Measurements from ENCODE around the gene CDCA3.
"Not testable (repeated sequence)": the region's sequence is repeated elsewhere in the genome, so short reads cannot be mapped to it uniquely, and the experiment has no call there.

Gene CDCA3

GRCh38 chr12:6872073-6873048 lies 21.3 kb upstream of the CDCA3 start:
- DNase-seq, result peak; percentile 100

DNA sequence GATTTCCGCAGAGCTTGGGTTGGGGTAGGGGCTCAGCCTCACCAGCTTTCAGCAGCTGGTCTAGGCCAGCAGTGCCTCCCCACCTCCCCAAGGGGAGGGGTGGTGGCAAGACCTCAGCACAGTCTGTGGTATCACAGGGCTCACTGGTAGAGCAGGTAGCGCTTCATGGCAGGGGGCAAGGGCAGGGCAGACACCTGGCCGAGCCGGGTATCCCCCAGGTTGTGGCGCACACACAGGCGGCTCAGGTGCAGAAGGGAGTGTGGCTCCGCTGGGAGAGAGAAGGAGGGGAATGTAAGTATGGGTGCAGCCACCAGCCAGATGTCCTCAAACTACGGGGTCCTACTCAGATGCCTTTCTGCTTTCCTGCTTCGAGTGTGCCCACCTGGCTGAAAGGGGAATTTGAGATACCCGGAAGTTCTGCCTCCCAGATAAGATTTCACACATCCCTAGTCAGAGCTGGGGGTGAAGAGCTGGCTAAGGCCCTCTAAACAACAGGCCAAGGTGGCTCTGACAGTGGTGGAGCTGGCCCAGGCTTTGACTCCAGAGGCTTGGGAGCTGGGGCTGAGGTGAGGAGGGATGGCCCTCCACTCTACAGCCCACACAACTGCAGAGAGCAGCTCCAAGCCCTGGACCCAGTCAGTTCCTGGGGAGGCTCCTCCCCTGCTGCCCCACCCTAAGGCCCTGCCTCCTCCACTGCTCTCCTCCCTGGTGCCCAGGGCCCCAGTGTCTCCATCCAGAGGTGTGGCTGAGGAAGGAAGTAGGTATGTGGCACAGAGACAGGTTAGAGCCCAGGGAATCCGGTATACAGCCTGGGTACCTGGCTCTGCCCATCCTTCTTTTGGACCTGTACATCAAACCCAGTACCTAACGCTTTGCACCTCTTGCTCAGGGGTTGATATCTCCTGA lies 20.2 kb upstream of the CDCA3 start:
- DNase-seq, result peak; percentile 91

- DNase-seq, result not testable (repeated sequence)
Measured at GRCh38 chr12:6870304-6870703, 19.2 kb upstream of the CDCA3 start.

- peak; percentile 98 for DNase-seq
Measured at GRCh38 chr12:6869049-6870021, 18.2 kb upstream of the CDCA3 start.

DNA sequence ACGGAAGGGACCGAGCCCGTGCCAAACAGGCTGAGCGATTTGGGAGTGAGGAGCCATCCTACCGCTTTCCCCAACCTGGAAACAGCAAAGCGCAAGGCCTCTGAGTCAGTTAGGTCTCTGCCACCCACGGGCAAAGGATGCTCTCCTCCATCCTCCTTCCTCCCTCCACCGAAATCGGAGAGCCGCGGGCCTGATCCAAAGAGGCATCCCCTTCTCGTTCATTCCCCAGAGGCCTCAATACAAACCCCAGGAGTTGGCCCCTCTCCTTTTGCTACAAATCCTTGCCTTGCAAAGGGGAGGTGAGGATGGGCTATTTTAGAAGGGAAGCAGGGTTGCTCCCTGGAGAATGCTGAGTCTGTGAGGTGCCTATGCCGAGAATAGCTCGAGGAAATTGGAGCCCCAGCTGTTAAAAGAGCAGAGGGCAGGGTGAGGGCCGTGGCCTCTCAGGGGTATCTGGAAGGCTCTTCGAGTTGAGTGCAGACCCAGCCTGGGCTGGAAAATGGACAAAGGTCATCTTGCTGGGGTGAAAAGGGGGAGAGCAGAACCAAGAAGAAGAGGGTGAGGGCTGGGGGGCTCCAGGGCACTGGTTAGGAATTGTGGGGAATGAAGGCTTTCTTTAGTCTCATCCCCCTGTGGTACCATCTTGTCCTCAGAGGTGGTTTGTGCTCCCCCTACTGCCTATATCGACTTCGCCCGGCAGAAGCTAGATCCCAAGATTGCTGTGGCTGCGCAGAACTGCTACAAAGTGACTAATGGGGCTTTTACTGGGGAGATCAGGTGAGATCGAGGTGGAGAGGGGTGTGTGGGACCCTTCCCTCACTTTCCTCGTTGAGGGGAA lies 17.3 kb upstream of the CDCA3 start:
- DNase-seq, result peak; percentile 89

- DNase-seq, result peak; percentile 100
Measured at GRCh38 chr12:6867413-6868210, 16.5 kb upstream of the CDCA3 start, which contains the start of gene TPI1. TPI1 (plus strand) TSS chr12:6867531; CDS start chr12:6867567, 36 bp downstream.

GRCh38 chr12:6866920-6867412 lies 15.9 kb upstream of the CDCA3 start:
- no peak for DNase-seq

GRCh38 chr12:6866163-6866919 lies 15.3 kb upstream of the CDCA3 start:
- DNase-seq, result no peak

DNA sequence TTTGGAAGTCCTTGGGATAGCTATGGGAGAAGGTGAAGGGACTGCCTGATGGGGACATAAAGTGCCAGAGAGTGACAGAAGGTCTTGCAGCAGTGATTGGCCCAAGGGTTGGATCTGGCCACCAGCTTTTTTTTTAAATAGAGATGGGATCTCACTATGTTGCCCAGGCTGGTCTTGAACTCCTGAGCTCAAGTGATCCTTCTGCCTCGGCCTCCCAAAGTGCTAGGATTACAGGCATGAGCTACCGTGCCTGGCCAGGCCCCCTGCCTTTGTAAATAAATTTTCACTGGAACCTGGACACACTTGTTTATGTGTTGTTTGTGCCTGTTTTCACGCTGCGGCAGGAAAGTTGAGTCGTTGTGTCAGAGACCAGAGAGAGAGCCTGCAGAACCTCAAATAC lies 14.2 kb upstream of the CDCA3 start:
- DNase-seq, result not testable (repeated sequence)

- no peak for DNase-seq
Measured at GRCh38 chr12:6863586-6864321, 12.7 kb upstream of the CDCA3 start.

DNA sequence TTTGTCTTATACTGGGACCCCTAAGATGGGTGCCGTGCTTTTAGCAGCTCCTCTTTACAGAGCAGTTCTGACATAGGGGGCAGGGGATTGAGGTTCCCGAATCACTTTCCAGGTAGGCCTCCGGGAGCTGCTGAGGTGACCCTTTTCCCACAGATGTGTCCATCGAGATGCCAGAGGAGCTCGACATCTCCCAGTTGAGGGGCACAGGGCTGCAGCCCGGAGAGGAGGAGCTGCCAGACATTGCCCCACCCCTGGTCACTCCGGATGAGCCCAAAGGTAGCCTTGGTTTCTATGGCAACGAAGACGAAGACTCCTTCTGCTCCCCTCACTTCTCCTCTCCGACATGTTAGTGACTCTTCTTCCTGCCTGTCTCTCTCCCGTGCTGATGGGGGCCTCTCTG lies 11.9 kb upstream of the CDCA3 start:
- DNase-seq, result no peak

DNA sequence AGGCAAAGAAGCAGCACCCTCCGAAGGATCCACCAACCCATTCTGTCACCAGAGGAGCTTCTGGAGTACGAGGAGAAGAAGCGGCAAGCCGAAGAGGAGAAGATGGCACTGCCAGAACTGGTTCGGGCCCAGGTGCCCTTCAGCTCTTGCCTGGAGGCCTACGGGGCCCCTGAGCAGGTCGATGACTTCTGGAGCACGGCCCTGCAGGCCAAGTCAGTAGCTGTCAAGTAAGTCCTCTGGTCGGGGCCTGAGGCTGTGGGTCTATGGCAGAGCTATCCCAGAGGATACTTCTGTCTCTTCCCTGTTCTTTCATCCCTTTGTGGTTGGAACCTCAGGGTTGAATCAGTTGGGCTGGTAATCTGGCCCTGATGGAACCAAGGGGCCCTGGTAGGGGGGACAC lies 10.3 kb upstream of the CDCA3 start:
- DNase-seq, result no peak

DNA sequence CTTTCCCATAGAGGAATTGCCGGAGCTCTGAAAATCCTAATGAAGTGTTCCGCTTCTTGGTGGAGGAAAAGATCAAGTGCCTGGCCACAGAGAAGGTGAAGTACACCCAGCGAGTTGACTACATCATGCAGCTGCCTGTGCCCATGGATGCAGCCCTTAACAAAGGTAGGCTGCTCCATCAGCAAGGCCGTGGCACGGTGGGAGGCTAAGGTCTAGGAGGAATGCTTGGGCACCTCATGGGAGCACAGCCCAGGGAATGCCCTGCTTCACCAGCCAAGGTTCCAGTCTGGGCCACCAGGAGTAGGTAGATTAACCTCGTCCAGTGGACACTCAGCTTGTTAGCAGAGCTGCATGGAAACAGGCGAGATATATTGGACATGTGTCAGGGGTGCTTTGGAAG lies 9.9 kb upstream of the CDCA3 start:
- DNase-seq, result no peak

DNA sequence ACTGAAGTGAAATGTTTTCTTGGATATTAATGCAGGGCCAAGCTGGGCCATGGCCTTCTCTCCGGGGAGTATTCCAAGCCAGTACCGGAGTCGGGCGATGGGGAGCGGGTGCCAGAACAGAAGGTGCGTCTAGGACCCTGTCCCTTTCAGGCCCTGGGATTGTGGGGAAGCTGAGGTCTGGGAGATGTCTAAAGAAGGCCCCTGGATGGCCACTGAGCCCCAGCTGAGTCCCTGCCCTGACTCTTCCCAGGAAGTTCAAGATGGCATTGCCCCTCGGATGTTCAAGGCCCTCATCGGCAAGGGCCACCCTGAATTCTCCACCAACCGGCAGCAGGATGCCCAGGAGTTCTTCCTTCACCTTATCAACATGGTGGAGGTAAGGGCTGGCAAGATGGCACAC lies 9.0 kb upstream of the CDCA3 start:
- DNase-seq, result no peak

DNA sequence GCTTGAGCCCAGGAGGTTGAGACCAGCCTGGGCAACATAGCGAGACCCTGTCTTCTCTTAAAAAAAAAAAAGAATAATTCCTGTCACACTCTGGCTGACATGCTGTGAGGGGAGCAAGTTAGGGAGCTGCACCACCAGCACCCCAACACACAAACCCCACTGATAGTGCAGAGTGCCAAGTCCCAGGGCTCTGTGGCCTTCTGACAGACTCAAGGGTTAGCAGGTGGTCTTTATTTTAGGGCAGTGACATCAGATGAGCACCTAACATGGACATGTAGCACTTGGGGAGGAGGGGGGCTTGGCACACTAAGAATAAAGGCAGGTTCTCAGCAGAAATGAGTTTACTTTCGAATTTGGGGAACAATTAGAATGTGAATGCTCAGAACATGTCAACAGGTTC lies 7.7 kb upstream of the CDCA3 start:
- DNase-seq, result no peak

GRCh38 chr12:6855322-6855721 lies 4.2 kb upstream of the CDCA3 start:
- no peak for DNase-seq

DNA sequence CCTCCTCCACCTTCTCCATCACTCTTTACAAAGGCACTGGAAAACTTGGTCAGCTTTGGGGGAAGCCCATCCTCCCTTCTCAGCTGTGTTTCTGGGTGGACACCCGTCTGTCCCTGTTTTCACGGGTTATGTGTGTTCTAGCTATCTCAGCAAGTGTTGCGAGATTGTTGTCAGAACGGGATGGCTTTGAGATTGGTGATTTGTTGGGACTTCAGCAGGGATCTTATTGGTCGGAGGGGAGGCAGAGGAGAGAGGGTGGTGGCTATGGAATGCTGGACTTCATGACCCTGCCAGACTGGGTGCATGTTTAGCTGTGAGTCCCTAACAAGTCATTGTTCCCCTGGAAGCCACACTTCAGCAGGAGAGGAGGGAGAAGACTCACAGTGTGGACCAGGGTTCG lies 3.0 kb upstream of the CDCA3 start:
- no peak for DNase-seq

DNA sequence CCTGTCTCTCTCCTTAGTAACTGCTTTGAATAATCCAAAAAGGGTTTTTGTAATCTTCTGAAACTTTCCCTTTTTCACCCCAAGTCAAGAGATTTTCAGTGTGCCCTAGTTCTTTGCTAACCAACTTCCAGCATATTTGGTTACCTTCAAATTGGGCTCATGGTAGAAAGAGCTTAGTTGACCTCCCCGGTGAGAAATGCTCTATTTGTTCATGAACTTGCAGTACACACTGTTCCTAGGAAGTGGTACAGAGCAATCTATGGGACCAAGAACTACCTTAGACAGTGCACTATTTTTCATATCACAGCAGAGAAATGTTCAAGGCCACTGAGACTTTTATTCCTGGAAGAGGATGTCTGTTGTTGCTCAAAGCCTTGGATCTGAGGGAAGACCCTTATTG lies 2.5 kb upstream of the CDCA3 start:
- no peak for DNase-seq
